GM19438 (cell line): ENCODE results near the gene ANKRD66.

Experiments
- ATAC-seq: cut with Tn5 transposase; IDR thresholded peaks from one replicate; pipeline ENCODE4 v1.9.1; 2021; ENCODE audit warnings: low read depth; ENCODE audit not compliant: unreplicated experiment

ANKRD66 gene

DNA sequence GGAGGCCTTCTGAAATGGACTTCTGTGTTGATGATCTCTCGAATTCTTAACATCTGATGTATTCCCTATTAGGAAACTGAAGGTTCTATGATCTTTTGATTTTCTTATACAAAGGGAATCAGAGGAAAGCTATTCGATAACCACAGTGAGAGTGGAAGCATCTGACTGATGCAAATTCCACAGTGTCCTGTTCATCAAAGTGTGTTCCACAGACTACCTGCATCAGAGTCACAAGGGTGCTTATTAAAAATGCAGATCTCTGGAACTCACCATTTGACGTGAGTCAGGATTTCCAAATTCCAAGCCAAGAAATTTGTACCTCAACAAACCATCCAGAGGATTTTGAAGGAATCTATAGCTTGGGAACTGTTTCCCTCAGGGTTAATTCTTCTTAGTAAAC is 42.1 kb downstream of the ANKRD66 start:
- no peak for ATAC-seq

DNA sequence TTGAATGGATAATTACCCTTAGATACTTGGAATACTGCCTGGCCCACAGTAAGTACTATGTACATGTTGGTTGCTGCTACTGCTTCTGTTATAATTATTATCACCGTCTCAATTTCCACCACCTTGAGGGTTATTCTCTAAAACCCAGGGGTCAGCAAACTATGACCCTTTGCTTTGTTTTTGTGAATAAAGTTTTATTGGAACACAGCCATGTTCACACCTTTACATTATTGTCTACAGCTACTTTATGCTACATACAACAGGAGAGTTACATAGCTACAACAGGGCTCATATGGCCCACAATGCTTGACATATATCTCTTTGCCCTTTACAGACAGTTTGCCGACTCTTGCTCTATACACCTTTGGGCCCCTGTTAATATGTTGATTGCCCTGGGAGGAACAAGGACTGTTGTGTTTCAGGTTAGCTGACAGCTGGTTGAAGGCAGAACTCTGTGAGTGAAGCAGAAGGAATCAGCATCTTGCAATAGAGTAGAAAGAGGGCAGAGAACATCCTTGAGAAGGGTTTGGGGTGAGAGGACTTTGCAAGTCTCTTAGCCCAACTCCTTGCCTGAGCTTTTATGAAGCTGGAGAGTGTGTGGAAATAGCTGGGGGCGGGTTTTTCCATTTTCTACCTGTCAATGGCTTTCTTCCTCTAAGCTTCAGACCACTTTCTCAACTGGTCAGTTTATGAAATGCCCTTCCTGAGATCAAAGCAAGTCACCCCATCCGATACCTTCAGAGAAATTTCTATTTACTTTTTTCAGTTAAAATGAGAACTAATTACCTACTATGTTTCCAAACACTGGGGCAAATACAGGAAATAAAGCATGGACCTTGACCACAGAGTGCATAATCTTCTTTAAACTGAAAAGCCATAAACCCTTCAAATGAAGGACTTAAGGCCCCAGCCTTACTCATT is 43.0 kb downstream of the ANKRD66 start:
- ATAC-seq, result no peak

DNA sequence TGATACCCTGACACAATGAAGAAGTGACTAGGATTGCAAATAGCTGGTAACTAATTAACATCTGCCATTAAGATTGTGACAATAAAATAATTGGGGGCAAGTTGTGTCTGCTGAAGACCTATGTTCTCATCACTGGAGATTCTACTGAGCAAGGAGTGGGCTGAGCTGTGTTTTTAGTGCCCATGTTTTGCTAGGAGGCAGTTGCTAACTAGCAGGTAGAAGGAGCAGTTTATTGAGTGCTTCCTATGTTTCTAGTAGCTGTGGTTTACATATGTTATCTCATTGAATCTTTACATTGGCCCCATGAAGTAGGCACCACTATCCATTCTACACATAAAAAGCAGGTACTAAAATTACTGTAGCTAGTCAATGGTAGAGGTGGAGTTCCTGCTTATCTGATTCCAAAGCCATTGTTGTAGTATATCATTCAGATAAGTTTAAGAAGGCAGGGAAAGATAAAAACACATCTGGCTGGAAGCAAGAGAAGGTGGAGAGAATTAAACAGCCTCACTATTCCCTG is 43.7 kb downstream of the ANKRD66 start:
- no peak for ATAC-seq

- no peak for ATAC-seq
Observed at GRCh38 chr6:46792635-46793034, 45.9 kb downstream of the ANKRD66 start.

- ATAC-seq, result no peak
Observed at GRCh38 chr6:46793138-46793537, 46.4 kb downstream of the ANKRD66 start, which contains the start of gene MEP1A. Gene MEP1A (plus strand): TSS chr6:46793389. CDS start chr6:46793399, 10 bp downstream.

DNA sequence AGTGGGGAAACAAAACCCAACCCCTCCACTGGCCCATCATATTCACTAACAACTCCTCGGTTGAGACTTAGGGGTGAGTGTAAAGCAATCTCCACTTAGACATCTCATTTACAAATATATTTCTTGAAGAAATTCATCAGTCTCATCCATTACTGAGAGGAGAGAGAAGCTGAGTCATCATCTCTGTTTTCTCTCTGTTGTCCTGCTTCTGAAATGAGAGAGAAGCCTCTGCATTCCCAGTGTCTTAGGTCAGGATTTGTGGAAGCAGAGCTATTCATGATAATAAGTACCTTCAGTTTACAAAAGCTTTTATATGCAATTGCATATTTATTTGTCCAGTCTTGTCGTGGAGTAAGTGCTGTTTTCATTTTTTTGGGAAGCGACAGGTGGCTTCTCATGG is 47.3 kb downstream of the ANKRD66 start:
- no peak for ATAC-seq

DNA sequence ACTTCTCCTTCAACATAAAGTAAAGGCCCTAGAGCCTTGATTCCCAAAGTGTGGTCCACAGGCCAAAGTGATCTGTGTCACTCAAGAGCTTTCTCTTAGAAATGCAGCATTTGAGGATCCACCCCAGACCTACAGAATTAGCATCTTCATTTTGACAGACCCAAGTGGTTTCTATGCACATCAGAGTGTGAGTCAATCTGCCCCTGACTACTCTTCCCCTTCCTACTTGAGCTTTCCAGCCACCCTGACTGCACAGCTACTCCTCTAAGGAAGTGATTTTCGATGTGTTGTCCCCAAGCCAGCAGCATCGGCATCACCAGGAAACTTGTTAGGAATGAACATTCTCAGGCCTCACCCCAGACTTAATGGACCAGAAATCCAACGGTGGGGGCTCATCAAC is 49.1 kb downstream of the ANKRD66 start:
- no peak for ATAC-seq

- no peak for ATAC-seq
Observed at GRCh38 chr6:46796848-46797580, 50.3 kb downstream of the ANKRD66 start.

- ATAC-seq, result no peak
Observed at GRCh38 chr6:46799657-46800056, 52.9 kb downstream of the ANKRD66 start.

DNA sequence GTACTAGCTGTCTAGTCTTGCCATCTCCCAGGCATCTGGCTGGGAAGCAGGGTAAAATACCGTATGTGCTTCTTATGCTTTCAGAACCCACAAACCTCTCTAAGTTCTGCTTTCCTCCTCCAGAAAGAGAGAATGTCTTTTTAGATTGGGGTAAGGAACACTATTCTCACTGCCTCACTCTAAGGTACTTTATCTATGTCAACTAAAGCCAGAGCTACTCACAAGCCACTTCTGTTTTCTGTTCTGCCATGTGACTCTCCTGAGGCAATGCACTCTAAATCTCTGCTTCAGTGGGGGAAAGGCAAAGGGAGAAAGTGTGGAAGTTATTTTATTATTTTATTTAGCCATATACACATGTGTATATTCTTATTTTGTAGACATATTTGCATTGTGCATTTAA is 62.1 kb downstream of the ANKRD66 start:
- ATAC-seq, result no peak
